ENCODE measurements around the gene PHLDB2. TPM values are rescaled to one million over a fixed set of nuclear protein-coding genes. Genes with fewer than 3 reads are reported as not detected.

Gene PHLDB2
- total RNA-seq, 1 experiment from 2014 or later, result 143 TPM

GRCh38 chr3:111861391-111861790 is 2.3 kb downstream of the PHLDB2 start:
- BruUV-seq (replicated peaks), result no TSS peak
- no peaks in the 10 kb centered on the region for H3K27me3 ChIP-seq (ENCODE audit: insufficient read depth, low read length)
- H3K4me1 ChIP-seq (ENCODE audit: control insufficient read depth in 1 of 2, insufficient read depth in 2 of 2, low read length in 2 of 2), result peaks cover 63 to 77% of the 10 kb centered on the region in 2 experiments
- H3K9me2 ChIP-seq (ENCODE audit: insufficient read depth), result no peaks in the 10 kb centered on the region
- H3K4me2 ChIP-seq (ENCODE audit: low read length), result peak overlapping the region; percentile 85
- ChIA-PET POLR2A (interaction anchor here (1.5 to 2.5 kb wide), 5 partner anchors 13 to 144 kb away, joined by 3 to 14 read pairs (median 7); partner anchors contain the start of gene ABHD10), RAD21 (ENCODE audit: low non-redundant PET in 1 of 2, low total read pairs in 2 of 2, uncharacterized antibody in 2 of 2, unreplicated experiment in 2 of 2) (interaction anchor here (0.8 to 2.0 kb wide), 2 partner anchors 14 to 144 kb away, joined by 3 to 5 read pairs; no protein-coding TSS in a partner anchor), CTCF (interaction anchor here (1.6 kb wide), 1 partner anchor 145 kb away, joined by 5 read pairs; no protein-coding TSS in a partner anchor)
- peak overlapping the region; percentile 81 for H3K9ac ChIP-seq (ENCODE audit: low read length)
- TF ChIP-seq POLR2A (IDR thresholded peaks at IDR 0.05; ENCODE audit: borderline replicate concordance, extremely low read depth, insufficient read depth, insufficient read length) (no peak), RAD21 (IDR thresholded peaks at IDR 0.05; ENCODE audit: low read depth) (no peak; the same call in 1 of the 2 replicates)
- H3K9me3 ChIP-seq (ENCODE audit: control insufficient read depth in 1 of 2, insufficient read depth in 1 of 2, low read depth in 1 of 2, low read length in 2 of 2), result no peaks in the 10 kb centered on the region
- H3K36me3 ChIP-seq (ENCODE audit: control insufficient read depth in 1 of 2, insufficient read depth in 2 of 2, low read length in 2 of 2), result no peaks in the 10 kb centered on the region; a peak in 1 of 4 replicates
- intact Hi-C loops (cut with micrococcal nuclease), result loop anchor here (5.0 kb wide), 1 partner anchor 124 kb away; no protein-coding TSS in a partner anchor
- peak overlapping the region; percentile 96 for H3K27ac ChIP-seq (ENCODE audit: low read depth, low read length)
- H2AFZ ChIP-seq (ENCODE audit: low read depth, low read length, poor library complexity, severe bottlenecking), result no peak overlapping the region
- ATAC-seq, result no peak
- DNase-seq (ENCODE audit: low read depth, low spot score), result no peak
- peaks cover 79% of the 10 kb centered on the region for H3K79me2 ChIP-seq (ENCODE audit: insufficient read depth, low read length)
- no peaks in the 10 kb centered on the region for H4K20me1 ChIP-seq (ENCODE audit: insufficient read depth)
- H3K4me3 ChIP-seq (replicated peaks in 1 of 2; ENCODE audit: low read depth in 1 of 2, low read length in 2 of 2), result peak overlapping the region; percentile 84 to 88

DNA sequence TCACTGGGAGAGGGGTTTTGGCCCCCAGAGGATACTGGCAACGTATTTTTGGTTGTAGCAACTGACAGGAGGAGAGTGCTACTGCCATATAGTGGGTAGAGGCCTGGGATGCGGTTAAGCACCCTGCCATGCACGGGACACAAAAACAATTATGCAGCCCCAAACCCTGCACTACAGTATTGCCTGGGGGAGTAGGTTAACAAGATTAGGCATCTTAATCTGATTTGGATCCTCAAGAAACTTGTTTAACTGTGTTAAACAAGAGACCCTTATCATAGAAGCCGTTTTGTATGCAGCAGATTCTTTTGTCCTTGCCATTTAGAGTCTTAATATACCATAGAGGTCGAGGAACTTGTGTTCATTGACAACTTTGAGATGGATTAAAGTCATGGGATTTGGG is 3.4 kb downstream of the PHLDB2 start:
- Histone ChIP-seq H3K9ac (ENCODE audit: low read length) (peak overlapping the region; percentile 81), H3K27me3 (ENCODE audit: insufficient read depth, low read length) (no peaks in the 10 kb centered on the region), H3K9me2 (ENCODE audit: insufficient read depth) (no peaks in the 10 kb centered on the region), H4K20me1 (ENCODE audit: insufficient read depth) (no peaks in the 10 kb centered on the region), H3K9me3 (ENCODE audit: control insufficient read depth in 1 of 2, insufficient read depth in 1 of 2, low read depth in 1 of 2, low read length in 2 of 2) (no peaks in the 10 kb centered on the region), H3K27ac (ENCODE audit: low read depth, low read length) (peak overlapping the region; percentile 96), H3K4me1 (ENCODE audit: control insufficient read depth in 1 of 2, insufficient read depth in 2 of 2, low read length in 2 of 2) (peaks cover 55 to 74% of the 10 kb centered on the region in 2 experiments), H3K36me3 (ENCODE audit: control insufficient read depth in 1 of 2, insufficient read depth in 2 of 2, low read length in 2 of 2) (no peaks in the 10 kb centered on the region; a peak in 1 of 4 replicates), H3K4me2 (ENCODE audit: low read length) (peak overlapping the region; percentile 85), H3K4me3 (replicated peaks in 1 of 2; ENCODE audit: low read depth in 1 of 2, low read length in 2 of 2) (peak overlapping the region; percentile 7 to 84; a peak in 1 of 4 replicates), H2AFZ (ENCODE audit: low read depth, low read length, poor library complexity, severe bottlenecking) (no peak overlapping the region), H3K79me2 (ENCODE audit: insufficient read depth, low read length) (peaks cover 89% of the 10 kb centered on the region)
- BruUV-seq (replicated peaks), result no TSS peak
- TF ChIP-seq ELF1 (IDR thresholded peaks at IDR 0.05; ENCODE audit: borderline replicate concordance, low read depth) (no peak), SRF (IDR thresholded peaks at IDR 0.05; ENCODE audit: low read depth) (no peak), ZFX (IDR thresholded peaks at IDR 0.05) (no peak), POLR2AphosphoS5 (IDR thresholded peaks at IDR 0.05; ENCODE audit: low read depth, low read length) (no peak), EGR1 (IDR thresholded peaks at IDR 0.05; ENCODE audit: low read depth) (no peak), EZH2phosphoT487 (IDR thresholded peaks at IDR 0.05; ENCODE audit: borderline replicate concordance) (no peak), POLR2A (IDR thresholded peaks at IDR 0.05; ENCODE audit: borderline replicate concordance, extremely low read depth, insufficient read depth, insufficient read length) (no peak)
- TF ChIP-seq, protein P1, sequence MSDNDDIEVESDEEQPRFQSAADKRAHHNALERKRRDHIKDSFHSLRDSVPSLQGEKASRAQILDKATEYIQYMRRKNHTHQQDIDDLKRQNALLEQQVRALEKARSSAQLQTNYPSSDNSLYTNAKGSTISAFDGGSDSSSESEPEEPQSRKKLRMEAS (IDR thresholded peaks at IDR 0.05), result 0 out of 2 replicates have a peak, but pooled peaks have one; percentile 17
- DNase-seq (ENCODE audit: low read depth, low spot score) (no peak), ATAC-seq (no peak)
- ChIA-PET RAD21 (ENCODE audit: low non-redundant PET in 1 of 2, low total read pairs in 2 of 2, uncharacterized antibody in 2 of 2, unreplicated experiment in 2 of 2) (no interaction called here), CTCF (interaction anchor here (1.6 kb wide), 1 partner anchor 146 kb away, joined by 5 read pairs; no protein-coding TSS in a partner anchor), POLR2A (interaction anchor here (2.5 kb wide), 1 partner anchor 12 kb away, joined by 8 read pairs; no protein-coding TSS in a partner anchor)
- intact Hi-C loops (cut with micrococcal nuclease), result loop anchor here (5.0 kb wide), 1 partner anchor 125 kb away; no protein-coding TSS in a partner anchor
